Heart left ventricle (tissue), 13 donors: ENCODE data around the gene MARCO.

Experiments
- CTCF ChIP-seq, 12 donors: fragments of 200-600 bp; sonication (generic) in 4 of 12; IDR thresholded peaks; one replicate each; pipeline versions ENCODE4 v1.5.0 to v1.8.0; 2018 to 2022; ENCODE audit warnings: antibody characterized with exemption in 12 of 12, mild to moderate bottlenecking in 5 of 12
- POLR2A ChIP-seq, 2 donors: fragments of 450-650 bp; IDR thresholded peaks; one replicate each; pipeline ENCODE4 v1.6.1; 2017; ENCODE audit warnings: antibody characterized with exemption in 2 of 2, mild to moderate bottlenecking in 2 of 2, moderate library complexity in 2 of 2
- donor health status: ischemic (EF 13 %, LVEDD 7.1; RV severe dilation, severe dysfunction).
- donor health status: DM: no; HTN: yes; CAD: no.
- donor health status: DM: no; HTN: no; CAD: no.
- donor health status: ischemic (EF 25% LVEDD 6.9; RV normal size, moderate dysfunction).
- donor health status: ischemic (EF 25% LVEDD 5.7; RV mildly dilated, moderate dysfunction).
- donor health status: ischemic (EF 35%, LVEDD 5.7; RV mildly dilated, moderate dysfunction).
- donor health status: nonischemic (EF 11% LVEDD 7.7; RV severe dilation, severe dysfunction).
- donor health status: DM: yes; HTN: yes; CAD: no.
- donor health status: PGD.
- donor health status: ischemic (EF 29% LVEDD 5.4; RV normal size, mild dysfunction).
- donor health status: nonischemic (EF 23%, LVEDD 6.1; RV moderate dilation, normal function).

- TF ChIP-seq POLR2A (IDR thresholded peaks at IDR 0.05), result no peak
- no peak for TF ChIP-seq CTCF (IDR thresholded peaks at IDR 0.05)
Measured at GRCh38 chr2:118911936-118912335, 30.1 kb upstream of the MARCO start.
